Transverse colon (tissue), 3 donors: ENCODE data around the gene MAST4.

Experiments
- CTCF ChIP-seq, 5 experiments: fragments of 200-600 bp in 3 of 5; fragments of 450-650 bp in 2 of 5; sonication (generic) in 3 of 5; IDR thresholded peaks; 1 replicate in 2 of 5; 2 replicates in 3 of 5; pipeline ENCODE4 v1.5.1; 2016 to 2017; ENCODE audit warnings: antibody characterized with exemption in 5 of 5, inconsistent platforms in 3 of 5, mild to moderate bottlenecking in 2 of 5, moderate library complexity in 1 of 5
- EP300 ChIP-seq: sonication (generic); formaldehyde crosslinking; IDR thresholded peaks from one replicate; pipeline ENCODE4 v1.6.1; 2017; ENCODE audit warnings: antibody characterized with exemption, low read depth

- TF ChIP-seq CTCF (IDR thresholded peaks at IDR 0.05): no peak
- TF ChIP-seq EP300: no peak
Measured at GRCh38 chr5:66661149-66661548, 65.0 kb downstream of the MAST4 start.
